Measurements from ENCODE around the gene LBHD1.

DNA sequence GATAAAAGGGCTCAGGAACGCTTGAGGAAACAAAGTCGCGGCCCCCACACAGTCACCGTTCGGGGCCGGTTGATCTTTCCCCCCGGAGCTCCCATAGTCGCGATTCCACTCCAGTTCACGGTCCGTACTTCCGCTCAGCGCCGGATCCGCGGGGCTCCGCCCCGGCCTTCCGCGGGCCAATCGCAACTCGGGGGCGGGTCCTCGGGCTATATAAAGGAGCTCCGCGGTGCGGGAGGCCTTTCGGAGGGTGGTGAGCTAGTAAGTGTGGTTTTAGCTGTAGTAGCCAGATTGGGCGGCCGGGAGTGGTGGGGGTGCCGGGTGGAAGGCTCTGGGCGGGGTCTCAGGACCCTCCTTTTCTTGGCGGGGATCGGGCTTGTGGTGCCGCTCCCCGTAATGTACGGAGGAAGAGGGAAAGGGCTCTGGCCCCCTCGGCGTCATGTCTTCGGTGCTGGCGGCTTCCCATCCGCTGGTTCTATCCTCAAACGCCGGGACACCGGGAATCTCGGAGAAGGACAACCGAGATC, 6.9 kb downstream of the LBHD1 start, which contains the start of the genes C11orf98 and CSKMT:
- TF ChIP-seq CTCF (conservative IDR thresholded peaks at IDR 0.05; ENCODE audit: low read length), result no peak
- TF ChIP-seq EZH2phosphoT487 (IDR thresholded peaks at IDR 0.05; ENCODE audit: borderline replicate concordance, low read depth, low read length), result no peak
